Measurements from ENCODE around the gene KRTAP4-3. TPM values are rescaled to one million over a fixed set of nuclear protein-coding genes. Genes with fewer than 3 reads are reported as not detected.

Gene KRTAP4-3
- total and polyA plus RNA-seq, 2 of the 8 experiments (the other 6 are each of a cell fraction or from before 2014, with no cell fraction given) = not detected

DNA sequence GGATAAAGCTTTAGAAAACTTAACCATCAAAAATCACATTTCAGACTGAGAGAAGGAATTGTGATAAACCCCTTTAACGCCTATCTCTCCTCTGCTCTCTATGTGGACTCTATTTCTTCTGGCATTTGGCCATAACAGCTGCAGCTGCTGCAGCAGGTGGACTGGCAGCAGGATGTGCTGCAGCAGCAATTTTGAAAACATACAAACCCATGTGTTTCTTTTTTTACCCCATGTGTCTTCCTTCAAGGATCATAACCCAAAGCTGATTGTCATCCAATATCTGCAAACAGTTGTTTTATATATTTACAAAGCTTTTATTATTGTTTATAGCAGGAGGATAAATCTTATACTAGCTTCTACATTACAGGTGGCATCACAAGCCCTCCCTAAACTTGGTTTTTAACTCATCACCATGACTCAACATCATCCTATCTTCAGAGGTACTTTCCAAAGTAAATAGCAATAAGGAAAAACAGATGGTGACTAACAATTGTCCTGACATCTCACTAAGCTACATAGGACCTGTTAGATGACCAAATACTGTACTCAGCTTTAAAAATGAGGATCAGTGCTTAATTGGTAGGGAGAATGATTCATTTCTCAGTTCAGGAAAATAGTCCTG, 43.9 kb upstream of the KRTAP4-3 start (continued):
- no peak for TF ChIP-seq CHD7 (IDR thresholded peaks at IDR 0.05; ENCODE audit: insufficient replicate concordance, low read length)

Data from H1 (cell line).